SHP77 treated with DMSO at 0.1 percent for 48 hours (cell line): Measurements from ENCODE around the gene CALHM5.
"Not testable (repeated sequence)": the region's sequence is repeated elsewhere in the genome, so short reads cannot be mapped to it uniquely, and the experiment has no call there.

Experiments
- DNase-seq: peaks from one replicate; lab custom pipeline; 2025; lab: John Stamatoyannopoulos, UW

Gene CALHM5

GRCh38 chr6:116511424-116512110 lies at the start of gene CALHM5:
TSS of gene CALHM5 (plus strand) at chr6:116511639. CDS start at chr6:116511697, 58 bp downstream.
- no peak for DNase-seq

GRCh38 chr6:116461932-116462885 lies 49.2 kb upstream of the CALHM5 start:
- no peak for DNase-seq

- no peak for DNase-seq
Observed at GRCh38 chr6:116463301-116463700, 48.1 kb upstream of the CALHM5 start.

GRCh38 chr6:116465246-116465645 lies 46.2 kb upstream of the CALHM5 start:
- no peak for DNase-seq

GRCh38 chr6:116467096-116467495 lies 44.3 kb upstream of the CALHM5 start:
- no peak for DNase-seq

- DNase-seq = no peak
Observed at GRCh38 chr6:116467514-116467913, 43.9 kb upstream of the CALHM5 start.

GRCh38 chr6:116468293-116468692 lies 43.1 kb upstream of the CALHM5 start:
- no peak for DNase-seq

GRCh38 chr6:116471531-116471930 lies 39.9 kb upstream of the CALHM5 start:
- no peak for DNase-seq

GRCh38 chr6:116472706-116473105 lies 38.7 kb upstream of the CALHM5 start:
- DNase-seq = no peak

GRCh38 chr6:116475141-116475540 lies 36.3 kb upstream of the CALHM5 start:
- no peak for DNase-seq

- DNase-seq = no peak
Observed at GRCh38 chr6:116476002-116476678, 35.3 kb upstream of the CALHM5 start.

GRCh38 chr6:116482780-116483179 lies 28.7 kb upstream of the CALHM5 start:
- DNase-seq = no peak

GRCh38 chr6:116483616-116484015 lies 27.8 kb upstream of the CALHM5 start:
- no peak for DNase-seq

GRCh38 chr6:116485559-116486184 lies 25.8 kb upstream of the CALHM5 start:
- DNase-seq = no peak

GRCh38 chr6:116491610-116492330 lies 19.7 kb upstream of the CALHM5 start:
- DNase-seq = no peak

GRCh38 chr6:116492331-116493067 lies 18.9 kb upstream of the CALHM5 start:
- no peak for DNase-seq

GRCh38 chr6:116495161-116495560 lies 16.3 kb upstream of the CALHM5 start:
- DNase-seq = not testable (repeated sequence)

- DNase-seq = no peak
Observed at GRCh38 chr6:116497113-116497676, 14.2 kb upstream of the CALHM5 start.

GRCh38 chr6:116500969-116501433 lies 10.4 kb upstream of the CALHM5 start:
- DNase-seq = no peak

- no peak for DNase-seq
Observed at GRCh38 chr6:116507324-116507723, 4.1 kb upstream of the CALHM5 start.
